Hepatocyte (in vitro differentiated cells): Measurements from ENCODE around the gene RICTOR. TPM values are rescaled to one million over a fixed set of nuclear protein-coding genes. Genes with fewer than 3 reads are reported as not detected.

Experiments used
- DNase-seq: peaks from one replicate; pipeline ENCODE4 v3.0.0-alpha.2; 2016; ENCODE audit warnings: low spot score
- H2AFZ ChIP-seq: fragments of 200-600 bp; sonication (generic); 2 replicates; pipeline ENCODE4 v1.6.0; 2016; ENCODE audit warnings: antibody characterized with exemption, mild to moderate bottlenecking
- H3K27ac ChIP-seq: fragments of 200-600 bp; sonication (generic); 2 replicates; pipeline ENCODE4 v1.5.1; 2016; ENCODE audit warnings: mild to moderate bottlenecking
- H3K27me3 ChIP-seq: fragments of 200-600 bp; sonication (generic); 2 replicates; pipeline ENCODE4 v1.6.1; 2016
- H3K36me3 ChIP-seq: fragments of 200-600 bp; sonication (generic); replicated peaks from 2 replicates; pipeline ENCODE4 v1.5.1; 2016; ENCODE audit warnings: low read depth; ENCODE audit not compliant: insufficient read depth
- H3K4me1 ChIP-seq: fragments of 200-600 bp; sonication (generic); 2 replicates; pipeline ENCODE4 v1.5.1; 2016; ENCODE audit warnings: mild to moderate bottlenecking, moderate library complexity; ENCODE audit not compliant: insufficient read depth
- H3K4me2 ChIP-seq: fragments of 200-600 bp; sonication (generic); 2 replicates; pipeline ENCODE4 v1.6.0; 2016
- H3K4me3 ChIP-seq: fragments of 200-600 bp; sonication (generic); 2 replicates; pipeline ENCODE4 v1.5.1; 2016; ENCODE audit warnings: mild to moderate bottlenecking
- H3K79me2 ChIP-seq: fragments of 200-600 bp; sonication (generic); 2 replicates; pipeline ENCODE4 v1.6.0; 2017; ENCODE audit warnings: mild to moderate bottlenecking
- H3K9me2 ChIP-seq: fragments of 200-600 bp; sonication (generic); replicated peaks from 2 replicates; pipeline ENCODE4 v1.6.0; 2017; ENCODE audit warnings: mild to moderate bottlenecking; ENCODE audit not compliant: insufficient read depth
- H3K9me3 ChIP-seq: fragments of 200-600 bp; sonication (generic); 2 replicates; pipeline ENCODE4 v1.5.1; 2016; ENCODE audit warnings: low read depth, mild to moderate bottlenecking
- H4K20me1 ChIP-seq: fragments of 200-600 bp; sonication (generic); 2 replicates; pipeline ENCODE4 v1.6.0; 2016; ENCODE audit warnings: mild to moderate bottlenecking; ENCODE audit not compliant: insufficient read depth, poor library complexity, severe bottlenecking
- CTCF ChIP-seq: fragments of 200-600 bp; sonication (generic); IDR thresholded peaks from 2 replicates; pipeline ENCODE4 v1.5.1; 2016; ENCODE audit warnings: antibody characterized with exemption, mild to moderate bottlenecking; ENCODE audit not compliant: poor library complexity
- EZH2 ChIP-seq: fragments of 200-600 bp; sonication (generic); IDR thresholded peaks from 2 replicates; pipeline ENCODE4 v1.6.1; 2016; ENCODE audit warnings: antibody characterized with exemption, mild to moderate bottlenecking, borderline replicate concordance
- EZH2phosphoT487 ChIP-seq: fragments of 200-600 bp; sonication (generic); IDR thresholded peaks from one replicate; pipeline ENCODE4 v1.6.1; 2018; ENCODE audit warnings: antibody characterized with exemption, mild to moderate bottlenecking, low read depth, moderate library complexity; ENCODE audit not compliant: unreplicated experiment, severe bottlenecking
- WGBS: methylation state at CpG from one replicate; pipeline ENCODE4 v1.1.6; 2016; ENCODE audit warnings: low lambda C conversion rate; ENCODE audit errors: missing lambda C conversion rate; 5-methylcytosine and 5-hydroxymethylcytosine counted together
- polyA plus RNA-seq: library from polyadenylated mRNA; unstranded; fragments of >200 nt; fragmentation: Nextera tagmentation; extraction: Ambion mirVana; gene quantifications from 2 replicates; pipeline ENCODE4 v1.2.1, GENCODE V29; 2016
- total RNA-seq: library from RNA; depleted of rRNA; stranded (reverse); fragments of >200 nt; gene quantifications from 2 replicates; pipeline ENCODE4 v1.2.3, GENCODE V29; 2014

RICTOR gene
- total and polyA plus RNA-seq, 2 experiments from 2014 or later, result 8.5 to 29.1 TPM

- DNase-seq, result no peak
- H3K27me3 ChIP-seq, result no peaks in the 10 kb centered on the region
- no peak overlapping the region for H3K4me3 ChIP-seq
- no peak overlapping the region for H2AFZ ChIP-seq
- H3K4me2 ChIP-seq, result no peak overlapping the region
- no peak overlapping the region for H3K27ac ChIP-seq
- H3K9me3 ChIP-seq, result no peaks in the 10 kb centered on the region
- no peaks in the 10 kb centered on the region for H3K79me2 ChIP-seq
- no peaks in the 10 kb centered on the region for H3K9me2 ChIP-seq
- TF ChIP-seq CTCF, result no peak
- no peak for TF ChIP-seq EZH2
- no peak for TF ChIP-seq EZH2phosphoT487
- H3K36me3 ChIP-seq, result no peaks in the 10 kb centered on the region
- H4K20me1 ChIP-seq, result no peaks in the 10 kb centered on the region
- H3K4me1 ChIP-seq, result no peaks in the 10 kb centered on the region
Measured at GRCh38 chr5:38906503-38906902, 167.7 kb downstream of the RICTOR start.

- no peaks in the 10 kb centered on the region for H3K4me1 ChIP-seq
- H3K4me3 ChIP-seq, result no peak overlapping the region
- WGBS, result 92% methylated on average over 4 of the region's 4 CpGs
- H2AFZ ChIP-seq, result no peak overlapping the region
- no peaks in the 10 kb centered on the region for H4K20me1 ChIP-seq
- H3K27ac ChIP-seq, result no peak overlapping the region
- no peaks in the 10 kb centered on the region for H3K36me3 ChIP-seq
- no peak for DNase-seq
- H3K9me3 ChIP-seq, result no peaks in the 10 kb centered on the region
- H3K4me2 ChIP-seq, result no peak overlapping the region
- no peak for TF ChIP-seq EZH2
- H3K79me2 ChIP-seq, result no peaks in the 10 kb centered on the region
- H3K27me3 ChIP-seq, result no peaks in the 10 kb centered on the region
- H3K9me2 ChIP-seq, result no peaks in the 10 kb centered on the region
Measured at GRCh38 chr5:38905516-38905915, 168.7 kb downstream of the RICTOR start.

GRCh38 chr5:38899936-38900335, 174.3 kb downstream of the RICTOR start:
- TF ChIP-seq CTCF, result no peak
- TF ChIP-seq EZH2phosphoT487, result no peak
- TF ChIP-seq EZH2, result no peak
- Histone ChIP-seq H2AFZ (no peak overlapping the region), H3K4me3 (no peak overlapping the region), H3K36me3 (no peaks in the 10 kb centered on the region), H3K79me2 (no peaks in the 10 kb centered on the region), H3K27me3 (no peaks in the 10 kb centered on the region), H3K9me3 (no peaks in the 10 kb centered on the region), H4K20me1 (no peaks in the 10 kb centered on the region), H3K4me2 (no peak overlapping the region), H3K27ac (no peak overlapping the region), H3K9me2 (no peaks in the 10 kb centered on the region), H3K4me1 (no peaks in the 10 kb centered on the region)
- no peak for DNase-seq
- WGBS, result 85% methylated on average over 5 of the region's 5 CpGs

- Histone ChIP-seq H3K27ac (no peak overlapping the region), H3K4me1 (no peaks in the 10 kb centered on the region), H3K9me2 (no peaks in the 10 kb centered on the region), H2AFZ (no peak overlapping the region), H3K9me3 (no peaks in the 10 kb centered on the region), H3K79me2 (no peaks in the 10 kb centered on the region), H3K4me3 (no peak overlapping the region), H3K4me2 (no peak overlapping the region), H3K36me3 (no peaks in the 10 kb centered on the region), H4K20me1 (no peaks in the 10 kb centered on the region), H3K27me3 (no peaks in the 10 kb centered on the region)
- no peak for TF ChIP-seq EZH2phosphoT487
- TF ChIP-seq EZH2, result no peak
- TF ChIP-seq CTCF, result no peak
- 92% methylated on average over 3 of the region's 3 CpGs for WGBS
- DNase-seq, result no peak
Measured at GRCh38 chr5:38896760-38897159, 177.4 kb downstream of the RICTOR start.
